GM21423 (cell line): ENCODE results near the gene C1orf185.
"Not testable (repeated sequence)": the region's sequence is repeated elsewhere in the genome, so short reads cannot be mapped to it uniquely, and the experiment has no call there.

Experiments
- ATAC-seq: cut with Tn5 transposase; IDR thresholded peaks from one replicate; pipeline ENCODE4 v1.9.1; 2021; ENCODE audit warnings: mild to moderate bottlenecking, moderate library complexity; ENCODE audit not compliant: unreplicated experiment

The C1orf185 gene

GRCh38 chr1:51133045-51133444, 31.0 kb downstream of the C1orf185 start:
- ATAC-seq, result no peak

GRCh38 chr1:51137696-51138095, 35.7 kb downstream of the C1orf185 start:
- ATAC-seq, result not testable (repeated sequence)

DNA sequence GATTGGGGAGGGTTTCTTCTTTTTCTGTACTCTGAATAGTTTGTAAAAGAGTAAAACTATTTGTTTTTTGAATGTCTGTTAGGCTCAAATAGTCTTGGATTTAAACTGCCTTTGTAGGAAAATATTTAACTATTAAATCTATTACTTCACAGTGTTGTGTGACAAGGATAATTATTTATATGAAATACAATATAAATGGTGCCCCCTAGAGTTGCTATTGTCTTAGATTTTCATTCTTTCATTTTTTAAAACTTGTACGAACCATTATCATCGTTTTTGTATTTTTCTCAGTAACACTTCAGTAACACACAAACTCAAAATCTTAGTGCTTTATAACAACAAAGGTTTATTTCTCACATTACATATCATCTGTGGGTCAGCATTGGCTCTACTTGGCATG, 37.4 kb downstream of the C1orf185 start:
- ATAC-seq, result no peak

DNA sequence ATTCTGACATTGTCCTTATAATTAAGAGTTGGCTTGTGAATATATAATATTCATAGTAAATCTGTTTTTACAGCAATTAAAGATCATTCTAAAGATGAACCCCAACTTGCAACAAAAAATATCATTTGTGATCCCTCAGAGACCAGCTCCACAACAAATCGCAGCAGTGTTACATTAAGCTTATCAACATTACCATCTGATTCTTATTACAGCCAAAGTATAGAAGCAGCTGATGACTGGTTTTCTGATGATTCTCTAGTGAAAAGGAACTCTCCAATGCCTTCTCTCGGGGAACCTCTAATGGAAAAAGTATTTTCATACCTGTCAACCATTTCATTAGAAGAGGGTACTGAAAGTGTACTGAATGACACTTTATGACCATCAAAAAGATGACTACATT, 45.4 kb downstream of the C1orf185 start:
- no peak for ATAC-seq

DNA sequence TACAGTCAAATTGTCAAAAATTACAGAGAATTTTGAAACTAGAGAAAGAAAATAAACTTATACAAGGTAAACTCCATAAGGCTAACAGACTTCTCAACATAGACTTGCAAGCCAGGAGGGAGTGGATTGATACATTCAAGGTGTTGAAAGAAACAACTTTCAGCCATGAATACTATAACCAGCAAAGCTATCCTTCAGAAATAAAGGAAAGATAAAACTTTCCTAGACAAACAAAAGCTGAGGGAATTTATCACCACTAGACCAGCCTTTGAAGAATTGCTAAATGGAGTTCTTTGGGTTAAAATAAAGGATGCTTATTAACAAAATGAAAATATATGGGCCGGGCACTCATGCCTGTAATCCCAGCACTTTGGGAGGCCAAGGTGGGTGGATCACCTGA, 52.7 kb downstream of the C1orf185 start:
- no peak for ATAC-seq

GRCh38 chr1:51156752-51157151, 54.7 kb downstream of the C1orf185 start:
- no peak for ATAC-seq

GRCh38 chr1:51157395-51157794, 55.4 kb downstream of the C1orf185 start:
- no peak for ATAC-seq

GRCh38 chr1:51158263-51158662, 56.2 kb downstream of the C1orf185 start:
- ATAC-seq, result no peak

- ATAC-seq, result not testable (repeated sequence)
These were observed 60.5 kb downstream of the C1orf185 start for GRCh38 chr1:51162560-51162959.

DNA sequence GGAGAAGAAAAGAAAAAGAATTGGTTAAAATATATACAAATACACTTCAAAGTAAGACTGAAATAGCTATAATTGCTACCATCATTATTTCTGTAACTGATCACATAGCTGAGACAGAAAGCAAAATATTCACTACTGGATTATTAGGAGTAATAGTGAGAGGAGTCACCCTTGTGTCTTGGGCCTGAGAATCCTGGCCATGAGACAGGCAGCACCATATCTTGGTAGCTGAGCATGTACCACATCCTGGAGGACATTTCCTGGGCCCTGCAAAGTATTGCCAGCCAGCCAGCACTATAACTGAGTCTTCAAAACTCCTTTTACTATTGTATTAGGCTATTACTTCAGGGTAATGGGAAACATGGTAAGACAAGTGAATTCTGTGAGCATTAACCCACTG, 63.5 kb downstream of the C1orf185 start:
- ATAC-seq, result no peak

DNA sequence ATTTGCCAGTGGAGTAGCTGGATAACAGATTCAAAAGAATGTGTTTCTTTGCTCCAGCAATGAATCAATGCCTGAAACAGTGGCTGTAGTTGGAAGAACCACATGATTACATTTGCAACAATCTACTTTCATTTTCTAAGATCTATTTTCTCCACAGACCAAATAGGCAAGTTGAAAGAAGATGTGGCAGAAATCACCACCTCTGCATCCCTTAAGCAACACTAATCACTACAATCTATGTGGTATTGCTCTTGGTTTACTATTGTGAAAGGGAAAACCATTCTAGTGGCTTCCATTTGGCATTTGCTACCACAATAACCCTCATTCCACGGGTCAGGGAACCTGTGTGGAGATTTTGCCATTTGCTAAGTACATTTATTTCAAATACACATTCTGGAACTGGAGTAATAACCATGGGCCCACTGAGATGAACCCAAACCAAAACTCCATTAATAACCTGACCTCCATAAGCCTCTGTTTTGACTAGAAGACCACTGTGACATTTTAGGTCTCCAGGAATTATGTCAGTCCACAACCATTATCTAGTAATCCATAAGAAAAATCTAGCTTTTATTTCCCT, 66.3 kb downstream of the C1orf185 start:
- no peak for ATAC-seq

DNA sequence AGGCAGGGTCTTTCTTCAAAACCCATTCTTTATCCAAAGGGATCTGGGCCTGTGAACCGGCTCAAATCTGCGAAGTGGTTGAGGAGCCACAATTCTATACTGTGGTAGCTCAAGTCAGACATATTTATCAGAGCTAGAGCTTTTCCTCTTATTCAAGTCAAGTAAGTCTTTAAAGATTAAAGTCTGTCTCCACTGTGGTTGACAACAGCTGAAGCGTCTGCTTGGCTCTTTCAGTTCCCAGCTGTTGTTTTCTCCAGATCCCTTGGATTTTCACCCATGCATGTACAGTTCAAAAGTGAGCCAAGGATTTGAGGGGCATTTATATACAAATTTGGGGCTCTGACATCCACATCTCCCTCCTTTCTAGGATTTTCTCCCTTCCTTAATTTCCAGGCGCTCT, 66.9 kb downstream of the C1orf185 start:
- no peak for ATAC-seq

DNA sequence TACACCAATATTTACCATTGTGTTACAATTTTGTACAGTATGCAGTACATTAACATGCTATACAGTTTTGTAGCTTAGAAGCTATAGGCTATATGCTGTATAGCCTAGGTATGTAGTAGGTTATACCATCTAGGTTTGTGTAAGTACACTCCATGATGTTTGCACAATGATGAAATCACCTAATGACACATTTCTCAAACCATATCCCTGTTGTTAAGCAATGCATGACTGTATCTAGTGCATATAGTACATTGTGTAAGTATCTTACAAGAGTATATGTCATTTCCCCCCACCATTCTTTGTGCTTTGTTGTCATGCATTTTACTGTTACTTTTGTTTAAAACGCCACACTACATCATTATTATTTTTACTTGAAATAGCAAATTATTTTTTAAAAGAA, 68.3 kb downstream of the C1orf185 start:
- no peak for ATAC-seq

DNA sequence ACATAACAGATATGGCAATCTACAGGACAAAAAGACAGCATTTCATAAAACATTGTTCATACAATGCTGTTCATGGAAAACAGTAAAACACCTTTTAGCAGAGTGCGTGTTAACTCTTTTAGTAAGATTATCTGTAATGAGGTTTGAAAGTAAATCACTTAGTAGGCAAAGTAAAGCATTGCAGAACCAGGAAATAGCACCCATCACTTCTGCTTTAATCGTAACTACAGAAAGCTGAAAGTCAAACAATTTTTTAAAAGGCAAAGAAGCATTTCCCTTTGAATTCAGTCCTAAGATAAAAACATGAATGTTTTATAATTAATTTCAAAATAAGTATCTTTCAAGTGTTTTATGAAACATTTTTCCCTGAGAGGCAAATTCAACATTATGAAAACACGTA, 70.8 kb downstream of the C1orf185 start:
- no peak for ATAC-seq

GRCh38 chr1:51175278-51175677, 73.2 kb downstream of the C1orf185 start:
- no peak for ATAC-seq

DNA sequence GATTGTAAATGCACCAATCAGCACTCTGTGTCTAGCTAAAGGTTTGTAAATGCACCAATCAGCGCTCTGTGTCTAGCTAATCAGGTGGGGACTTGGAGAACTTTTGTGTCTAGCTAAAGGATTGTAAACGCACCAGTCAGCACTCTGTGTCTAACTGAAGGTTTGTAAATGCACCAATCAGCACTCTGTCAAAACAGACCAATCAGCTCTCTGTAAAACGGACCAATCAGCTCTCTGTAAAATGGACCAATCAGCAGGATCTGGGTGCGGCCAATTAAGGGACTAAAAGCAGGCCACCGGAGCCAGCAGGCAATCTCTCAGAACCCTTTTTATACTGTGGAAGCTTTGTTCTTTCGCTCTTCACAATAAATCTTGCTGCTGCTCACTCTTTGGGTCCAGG, 76.0 kb downstream of the C1orf185 start:
- ATAC-seq, result not testable (repeated sequence)

DNA sequence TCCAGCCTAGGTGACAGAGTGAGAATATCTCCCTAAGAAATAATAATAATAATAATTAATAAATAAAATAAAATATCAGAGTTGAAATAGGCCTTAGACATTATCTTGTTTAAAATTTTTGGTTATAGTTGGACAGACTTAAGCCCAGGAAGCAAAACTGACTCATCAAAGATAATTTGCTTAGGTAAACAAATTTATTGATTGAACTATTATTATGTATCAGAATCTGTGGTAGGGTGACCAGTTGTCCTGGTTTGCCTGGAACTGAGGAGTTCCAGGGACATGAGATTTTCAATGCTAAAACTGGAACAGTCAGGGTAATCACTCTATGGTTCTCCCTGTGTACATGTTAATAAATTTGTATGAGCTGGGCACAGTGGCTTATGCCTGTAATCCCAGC, 86.2 kb downstream of the C1orf185 start:
- ATAC-seq, result no peak

DNA sequence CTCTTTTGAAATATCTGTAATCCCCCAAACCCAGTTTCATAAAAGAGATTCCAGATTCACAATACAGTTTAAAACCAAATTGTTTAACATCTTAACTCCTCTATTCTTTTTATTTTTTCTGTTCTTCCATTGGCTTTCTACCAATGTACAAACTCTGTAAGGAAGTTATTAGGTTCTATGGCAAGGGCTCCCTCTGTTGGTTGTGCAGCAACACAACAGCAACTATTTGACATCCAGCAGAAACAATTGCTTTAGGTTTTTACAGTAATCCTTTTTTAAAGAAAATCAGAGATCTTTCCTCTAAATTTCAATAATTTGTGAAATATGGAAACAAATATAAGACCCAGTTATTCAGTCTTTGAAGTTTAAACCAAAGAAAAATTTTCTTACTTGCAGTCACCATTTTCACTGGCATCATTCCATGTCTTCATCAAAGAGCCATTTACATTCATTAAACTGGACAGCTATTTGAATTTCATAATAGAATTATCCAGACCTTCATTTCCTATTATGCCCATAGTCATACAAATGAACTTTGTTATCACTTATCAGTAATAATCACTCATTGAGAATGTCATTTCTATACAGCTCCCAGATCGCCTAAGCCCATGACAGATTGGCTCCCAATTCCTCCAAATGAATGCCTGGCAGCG, 87.5 kb downstream of the C1orf185 start:
- no peak for ATAC-seq

GRCh38 chr1:51190961-51191360, 88.9 kb downstream of the C1orf185 start:
- no peak for ATAC-seq

GRCh38 chr1:51192213-51192843, 90.3 kb downstream of the C1orf185 start:
- no peak for ATAC-seq

DNA sequence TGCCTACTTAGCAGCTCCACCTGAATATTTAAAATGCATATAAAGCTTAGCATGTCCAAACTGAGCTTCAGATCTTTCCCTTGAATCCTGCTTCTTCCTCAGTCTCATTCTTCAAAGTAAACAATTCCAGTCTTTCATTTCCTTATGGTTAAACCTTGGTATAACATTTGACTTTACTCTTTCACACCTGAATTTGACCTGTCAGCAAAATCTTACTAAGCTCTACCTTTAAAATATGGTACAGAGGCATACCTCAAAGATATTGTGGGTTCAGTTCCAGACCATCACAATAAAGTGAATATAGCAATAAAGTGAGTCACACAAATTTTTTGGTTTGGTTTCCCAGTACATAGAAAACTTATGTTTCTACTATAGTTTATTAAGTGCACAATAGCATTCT, 91.5 kb downstream of the C1orf185 start:
- ATAC-seq, result no peak
